ENCODE measurements around the gene VCX.

The VCX gene

DNA sequence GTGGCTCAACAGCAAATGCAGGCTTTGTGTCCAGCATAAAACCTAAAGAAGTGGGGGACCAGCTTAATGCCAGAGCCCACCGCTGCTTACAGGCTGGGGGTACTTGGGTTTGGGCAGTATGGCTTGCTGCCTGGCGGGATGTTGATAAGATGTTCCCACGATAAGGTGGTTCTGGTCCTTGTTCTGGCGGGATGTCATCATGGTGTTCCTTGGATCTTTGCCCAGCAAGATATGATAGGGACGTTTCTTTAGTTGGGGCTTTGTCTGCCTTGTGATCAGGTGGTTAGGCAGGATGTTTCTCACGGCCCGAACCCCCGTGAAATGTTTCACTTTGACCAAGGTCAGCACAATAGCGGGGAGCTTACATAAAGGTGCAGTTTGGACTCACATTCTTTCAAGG lies 49.0 kb downstream of the VCX start:
- Histone ChIP-seq H2AK5ac (ENCODE audit: low read length) (no peak overlapping the region), H3K18ac (ENCODE audit: low read length) (no peak overlapping the region), H3K4me3 (ENCODE audit: low read length) (no peak overlapping the region), H3K27me3 (ENCODE audit: insufficient read depth, low read length, poor library complexity) (no peaks in the 10 kb centered on the region), H2BK15ac (replicated peaks; ENCODE audit: low read depth) (no peak overlapping the region), H4K8ac (ENCODE audit: low read depth, low read length) (no peak overlapping the region), H3K36me3 (ENCODE audit: control insufficient read depth, insufficient read depth, low read length) (no peaks in the 10 kb centered on the region), H3K79me2 (ENCODE audit: control insufficient read depth, insufficient read depth, low read length) (no peaks in the 10 kb centered on the region), H3K4ac (ENCODE audit: low read depth, low read length) (no peak overlapping the region), H3K56ac (ENCODE audit: low read length) (no peak overlapping the region), H2BK5ac (ENCODE audit: low read length) (no peak overlapping the region), H2BK120ac (ENCODE audit: low read depth, low read length) (no peak overlapping the region), H3K4me1 (ENCODE audit: control insufficient read depth, low read depth, low read length) (no peaks in the 10 kb centered on the region), H3K27ac (ENCODE audit: low read depth, low read length) (no peak overlapping the region), H3K9ac (ENCODE audit: low read length) (no peak overlapping the region), H3K4me2 (ENCODE audit: low read length) (no peak overlapping the region), H3K23ac (ENCODE audit: low read length) (no peak overlapping the region), H3K79me1 (ENCODE audit: low read length) (no peaks in the 10 kb centered on the region), H4K5ac (ENCODE audit: low read length) (no peak overlapping the region)
- no peak for DNase-seq
- WGBS (ENCODE audit: extremely low coverage, insufficient coverage, low lambda C conversion rate), result no CpG with 5 or more reads among the region's 9 CpGs
